HS-27A (cell line): ENCODE data around the gene ADCY6.

ENCODE experiments used
- DNase-seq: peaks from one replicate; pipeline ENCODE4 v3.0.0-alpha.2; 2012; ENCODE audit warnings: low read depth, missing footprints

The ADCY6 gene

GRCh38 chr12:48815126-48816110 lies 26.5 kb upstream of the ADCY6 start:
- DNase-seq, result peak; percentile 62

GRCh38 chr12:48814262-48815125 lies 25.6 kb upstream of the ADCY6 start:
- peak; percentile 51 for DNase-seq

DNA sequence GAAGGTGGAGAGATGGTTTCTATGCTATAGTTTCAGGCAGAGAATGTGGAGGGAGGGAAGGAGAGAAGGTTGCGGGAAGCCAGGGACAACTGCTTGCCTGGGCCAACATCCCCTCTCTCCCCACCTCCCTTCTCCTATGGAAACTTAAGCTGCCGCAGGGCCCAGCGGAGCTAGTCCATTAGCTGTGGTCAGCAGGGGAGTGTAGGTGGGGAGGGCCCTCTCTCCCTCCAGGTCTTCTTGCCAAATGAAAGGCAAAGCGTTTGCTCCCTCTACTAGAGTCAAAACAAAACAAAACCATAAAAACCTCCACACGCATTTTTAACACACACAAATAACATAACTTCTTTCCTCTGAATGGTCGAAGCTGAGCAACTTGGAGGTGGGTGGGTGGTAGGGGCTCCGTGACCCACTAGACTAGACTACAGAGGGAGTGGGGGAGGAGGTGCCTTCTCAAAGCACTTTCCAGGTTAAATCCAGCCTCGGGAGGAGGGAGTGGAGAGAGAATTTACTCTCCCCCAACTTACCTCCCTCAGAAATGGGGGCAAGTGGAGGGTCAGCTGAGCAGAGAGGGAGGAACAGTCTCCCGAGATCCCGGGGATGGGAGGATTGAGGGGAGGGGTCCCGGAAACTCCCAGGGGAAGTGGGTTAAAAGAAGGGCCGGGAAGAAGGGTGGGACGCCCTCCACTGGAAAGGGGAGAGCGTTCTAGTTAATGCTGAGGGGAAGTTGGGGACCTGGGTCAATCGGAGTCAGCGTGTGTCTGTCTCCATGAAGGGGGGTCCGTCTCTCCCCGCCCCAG lies 24.8 kb upstream of the ADCY6 start:
- no peak for DNase-seq

DNA sequence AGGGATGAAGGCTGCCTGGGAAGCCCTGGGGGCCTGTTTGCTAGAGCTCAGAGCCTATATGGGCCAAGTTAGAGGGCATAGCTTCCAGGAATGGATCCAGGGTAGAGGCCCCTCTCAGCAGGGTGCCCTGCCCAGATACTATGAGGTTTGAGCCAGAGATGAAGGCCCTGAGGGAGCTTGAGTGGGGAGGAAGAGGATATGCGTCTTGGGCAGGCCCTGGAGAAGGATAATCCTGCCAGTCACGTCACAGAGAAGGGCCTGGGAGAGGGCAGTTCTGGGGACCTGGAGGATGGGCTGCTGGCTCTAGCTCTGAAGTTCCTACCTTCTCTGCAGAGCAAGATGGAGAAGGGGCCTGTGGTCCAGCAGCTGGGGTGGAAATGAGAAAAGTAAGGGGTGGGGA lies 23.5 kb upstream of the ADCY6 start:
- DNase-seq, result no peak

- no peak for DNase-seq
Observed at GRCh38 chr12:48811437-48812090, 22.7 kb upstream of the ADCY6 start.

DNA sequence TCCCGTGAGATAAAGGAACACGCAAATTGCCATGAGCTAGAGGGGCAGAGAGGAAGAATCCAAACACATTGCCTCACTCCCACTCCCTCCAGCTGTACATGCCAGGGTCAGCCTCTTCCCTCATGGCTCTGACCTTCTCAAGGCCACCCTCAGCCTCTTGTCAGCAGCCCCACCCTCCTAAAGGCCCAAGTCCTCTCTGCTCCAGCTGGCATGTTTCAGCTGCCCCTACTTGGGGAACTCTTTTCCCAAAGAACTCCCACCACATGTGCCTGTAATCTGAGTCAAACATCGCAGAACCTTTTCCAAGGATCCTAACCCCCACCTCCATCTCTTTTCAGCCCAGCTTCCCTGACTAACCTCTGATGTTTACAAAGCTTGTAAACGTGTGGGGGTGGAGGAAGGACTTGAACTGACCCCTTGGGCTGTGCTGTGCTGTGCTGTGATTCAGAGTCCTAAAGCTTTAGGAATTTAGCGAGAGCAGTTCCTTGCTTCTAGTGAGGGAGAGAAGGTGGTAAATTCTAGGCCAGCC lies 22.1 kb upstream of the ADCY6 start:
- DNase-seq, result no peak

DNA sequence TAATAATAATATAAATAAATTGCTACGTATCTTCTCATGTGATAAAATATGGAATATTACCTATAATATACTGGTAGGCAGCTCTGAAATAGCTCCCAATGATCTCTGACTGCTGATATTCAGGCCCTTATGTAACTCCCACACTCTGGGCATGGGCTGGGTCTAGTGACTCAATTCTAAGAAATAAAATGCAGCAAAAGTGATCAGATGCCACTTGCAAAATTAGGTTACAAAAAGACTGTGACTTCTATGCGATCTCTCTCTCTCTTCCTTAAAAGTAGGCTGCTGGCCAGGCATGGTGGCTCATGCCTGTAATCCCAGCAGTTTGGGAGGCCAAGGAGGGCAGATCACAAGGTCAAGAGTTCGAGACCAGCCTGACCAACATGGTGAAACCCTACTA lies 19.1 kb upstream of the ADCY6 start:
- no peak for DNase-seq

DNA sequence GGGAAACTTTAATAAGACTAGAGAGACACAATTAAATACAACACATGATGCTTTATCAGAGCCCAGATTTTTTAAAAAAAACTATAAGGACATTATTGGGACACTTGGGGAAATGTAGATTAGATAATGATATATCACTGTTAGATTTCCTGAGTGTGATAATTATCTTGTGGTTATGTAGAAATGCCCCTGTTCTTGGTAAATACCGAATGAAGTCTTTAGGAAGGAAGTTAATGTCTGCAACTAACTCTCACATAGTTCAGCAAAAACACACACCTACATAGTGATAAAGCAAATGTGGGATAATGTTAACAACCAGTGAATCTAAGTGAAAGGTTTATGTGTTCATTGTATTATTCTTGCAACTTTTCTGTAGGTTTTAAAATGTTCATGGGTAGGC lies 14.8 kb upstream of the ADCY6 start:
- no peak for DNase-seq

- no peak for DNase-seq
Observed at GRCh38 chr12:48800971-48801370, 12.1 kb upstream of the ADCY6 start.

DNA sequence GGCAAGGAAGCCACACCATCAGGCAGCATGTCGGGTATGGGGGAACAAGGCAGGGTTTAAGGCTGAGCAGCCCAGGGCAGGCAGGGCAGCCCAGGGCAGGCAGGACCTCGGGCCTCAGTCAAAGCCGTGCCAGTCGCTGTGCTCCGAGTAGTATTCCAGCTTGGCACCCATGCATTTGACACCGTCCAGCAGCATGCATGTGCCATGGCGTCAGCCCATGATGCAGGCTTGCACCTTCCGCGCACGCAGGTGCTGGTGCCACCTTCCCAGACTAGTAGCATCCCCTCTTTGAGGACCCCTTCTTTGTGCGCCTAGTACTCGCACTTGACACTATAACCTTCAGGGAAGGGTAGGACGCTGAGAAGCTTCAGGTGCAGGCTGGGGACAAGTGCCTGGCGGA lies 11.6 kb upstream of the ADCY6 start:
- no peak for DNase-seq

- no peak for DNase-seq
Observed at GRCh38 chr12:48796976-48797375, 8.1 kb upstream of the ADCY6 start.

GRCh38 chr12:48795550-48796455 lies 6.9 kb upstream of the ADCY6 start:
- DNase-seq, result peak; percentile 47

DNA sequence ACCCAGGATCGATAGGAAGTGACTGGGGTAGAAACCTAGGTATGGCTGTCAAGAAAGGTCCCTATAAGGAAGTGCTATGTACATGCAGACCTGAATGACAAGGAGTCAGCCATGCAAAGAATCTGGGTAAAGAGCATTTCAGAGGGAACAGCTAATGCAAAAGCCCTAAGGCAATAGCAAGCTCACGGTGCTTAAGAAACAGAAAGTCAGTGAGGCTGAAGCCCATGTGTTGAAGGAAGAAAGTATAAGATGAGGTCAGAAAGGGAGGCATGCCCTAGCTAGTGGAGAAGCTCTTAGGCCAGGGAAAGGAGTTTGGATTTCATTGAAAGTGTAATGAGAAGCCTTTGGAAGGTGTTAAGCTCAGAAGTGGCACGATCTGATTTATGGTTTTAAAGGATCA lies 6.0 kb upstream of the ADCY6 start:
- no peak for DNase-seq

GRCh38 chr12:48793696-48794095 lies 4.8 kb upstream of the ADCY6 start:
- DNase-seq, result no peak

- no peak for DNase-seq
Observed at GRCh38 chr12:48789858-48790326, 1.0 kb upstream of the ADCY6 start.

GRCh38 chr12:48788524-48788853 lies 400 bp downstream of the ADCY6 start:
- DNase-seq, result no peak

GRCh38 chr12:48787791-48788523 lies 932 bp downstream of the ADCY6 start:
- no peak for DNase-seq

DNA sequence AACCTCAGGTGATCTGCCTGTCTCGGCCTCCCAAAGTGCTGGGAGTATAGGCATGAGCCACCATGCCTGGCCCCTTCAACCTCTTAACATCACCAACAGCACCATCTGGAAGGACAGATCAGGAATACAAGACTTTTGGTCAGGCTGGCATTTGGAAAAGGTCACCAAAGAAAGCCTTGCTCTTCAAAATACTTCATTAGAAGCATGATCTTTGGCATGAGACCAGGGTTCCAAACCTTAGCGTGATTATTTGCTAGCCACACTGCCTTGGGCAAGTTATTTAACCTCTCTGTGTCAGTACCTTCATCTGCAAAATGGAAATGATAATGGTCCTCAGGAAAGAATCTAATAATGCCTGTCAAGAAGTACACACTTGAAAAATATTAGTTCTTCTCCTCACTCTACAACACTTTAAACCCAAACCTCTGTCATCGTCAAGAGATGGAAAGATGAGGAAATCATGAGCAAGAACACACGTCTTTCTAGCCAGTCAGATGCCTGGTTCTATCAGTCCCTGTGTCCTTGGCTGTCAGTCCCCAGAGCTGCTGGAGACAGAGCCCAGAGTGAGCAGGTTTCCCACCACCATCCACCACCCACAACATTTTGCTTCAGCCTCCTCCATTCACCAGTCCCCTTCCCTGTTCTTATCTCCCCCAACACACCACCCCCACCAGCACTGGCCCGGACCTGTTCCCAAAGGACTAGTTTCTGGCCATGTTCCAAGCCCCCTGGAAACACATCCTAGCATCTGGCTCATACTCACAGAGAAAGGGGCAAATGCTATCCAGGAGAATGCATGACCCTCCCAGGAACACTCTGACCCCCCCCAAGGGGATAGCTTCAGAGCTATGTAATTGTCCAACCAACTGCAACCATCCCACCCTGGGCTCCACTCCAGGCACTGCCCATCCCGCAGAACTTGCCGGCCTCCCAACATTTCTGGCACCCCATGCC lies 2.0 kb downstream of the ADCY6 start:
- no peak for DNase-seq
